ENCODE measurements around the gene CPN1. TPM values are rescaled to one million over a fixed set of nuclear protein-coding genes. Genes with fewer than 3 reads are reported as not detected.

CPN1 gene
- total RNA-seq, 3 donors from 2014 or later (not counting 1 experiment from before 2014, with no cell fraction given), result not detected

- Mint-ChIP-seq H3K27ac (no peak overlapping the region), H3K36me3 (no peaks in the 10 kb centered on the region), H3K4me1 (no peaks in the 10 kb centered on the region), H3K9me3 (no peaks in the 10 kb centered on the region), H3K4me3 (no peak overlapping the region), H3K27me3 (ENCODE audit: low read depth in 2 of 2) (peaks cover 23 to 44% of the 10 kb centered on the region in 2 donors)
- Histone ChIP-seq H3K27me3 (ENCODE audit: control insufficient read depth, insufficient read depth, low read length) (peaks cover 4% of the 10 kb centered on the region), H3K36me3 (ENCODE audit: control insufficient read depth, insufficient read depth, low read length) (no peaks in the 10 kb centered on the region), H3K4me1 (ENCODE audit: control insufficient read depth, insufficient read depth, low read length) (no peaks in the 10 kb centered on the region), H3K4me3 (ENCODE audit: low read length) (no peak overlapping the region), H3K9me3 (ENCODE audit: control insufficient read depth, insufficient read depth, low read length) (no peaks in the 10 kb centered on the region), H3K27ac (ENCODE audit: low read length) (no peak overlapping the region)
- WGBS (ENCODE audit: insufficient coverage), result 98% methylated on average over 3 of the region's 5 CpGs
- intact Hi-C loops (cut with micrococcal nuclease), result no loop called here
- no peak for ATAC-seq
- DNase-seq, result no peak
- no peak for TF ChIP-seq CTCF (IDR thresholded peaks at IDR 0.05)
Observed at GRCh38 chr10:100103581-100103980, 21.9 kb upstream of the CPN1 start.

- no peak for TF ChIP-seq CTCF (IDR thresholded peaks at IDR 0.05)
- Histone ChIP-seq H3K4me3 (ENCODE audit: low read length) (no peak overlapping the region), H3K27ac (ENCODE audit: low read length) (no peak overlapping the region), H3K36me3 (ENCODE audit: control insufficient read depth, insufficient read depth, low read length) (no peaks in the 10 kb centered on the region), H3K9me3 (ENCODE audit: control insufficient read depth, insufficient read depth, low read length) (no peaks in the 10 kb centered on the region), H3K4me1 (ENCODE audit: control insufficient read depth, insufficient read depth, low read length) (no peaks in the 10 kb centered on the region), H3K27me3 (ENCODE audit: control insufficient read depth, insufficient read depth, low read length) (peaks cover 4% of the 10 kb centered on the region)
- ATAC-seq (no peak), DNase-seq (no peak)
- intact Hi-C loops (cut with micrococcal nuclease), result no loop called here
- WGBS (ENCODE audit: insufficient coverage), result 66% methylated on average over 5 of the region's 6 CpGs
- Mint-ChIP-seq H3K4me1 (no peaks in the 10 kb centered on the region), H3K36me3 (no peaks in the 10 kb centered on the region), H3K4me3 (no peak overlapping the region), H3K27me3 (ENCODE audit: low read depth in 2 of 2) (peaks cover 25 to 36% of the 10 kb centered on the region in 2 donors), H3K9me3 (no peaks in the 10 kb centered on the region), H3K27ac (no peak overlapping the region)
Observed at GRCh38 chr10:100101192-100102076, 19.8 kb upstream of the CPN1 start.

GRCh38 chr10:100100651-100101184 is 19.0 kb upstream of the CPN1 start:
- peaks cover 4% of the 10 kb centered on the region for H3K27me3 ChIP-seq (ENCODE audit: control insufficient read depth, insufficient read depth, low read length)
- DNase-seq (no peak), ATAC-seq (no peak)
- no peak overlapping the region for H3K27ac ChIP-seq (ENCODE audit: low read length)
- H3K9me3 Mint-ChIP-seq, result no peaks in the 10 kb centered on the region
- intact Hi-C loops (cut with micrococcal nuclease), result no loop called here
- no peaks in the 10 kb centered on the region for H3K9me3 ChIP-seq (ENCODE audit: control insufficient read depth, insufficient read depth, low read length)
- no peak overlapping the region for H3K27ac Mint-ChIP-seq
- TF ChIP-seq CTCF (IDR thresholded peaks at IDR 0.05), result no peak
- no peaks in the 10 kb centered on the region for H3K36me3 Mint-ChIP-seq
- WGBS (ENCODE audit: insufficient coverage), result 25% methylated on average over 6 of the region's 6 CpGs
- H3K4me1 ChIP-seq (ENCODE audit: control insufficient read depth, insufficient read depth, low read length), result no peaks in the 10 kb centered on the region
- no peak overlapping the region for H3K4me3 ChIP-seq (ENCODE audit: low read length)
- H3K27me3 Mint-ChIP-seq (ENCODE audit: low read depth in 2 of 2), result peaks cover 24 to 36% of the 10 kb centered on the region in 2 donors
- H3K4me1 Mint-ChIP-seq, result no peaks in the 10 kb centered on the region
- H3K4me3 Mint-ChIP-seq, result no peak overlapping the region
- H3K36me3 ChIP-seq (ENCODE audit: control insufficient read depth, insufficient read depth, low read length), result no peaks in the 10 kb centered on the region
